GM03348 (cell line): ENCODE results near the gene MDK.
"Not testable (repeated sequence)": the region's sequence is repeated elsewhere in the genome, so short reads cannot be mapped to it uniquely, and the experiment has no call there.

ENCODE experiments used
- DNase-seq: peaks from one replicate; pipeline ENCODE4 v3.0.0; 2012; ENCODE audit warnings: low spot score

Gene MDK

DNA sequence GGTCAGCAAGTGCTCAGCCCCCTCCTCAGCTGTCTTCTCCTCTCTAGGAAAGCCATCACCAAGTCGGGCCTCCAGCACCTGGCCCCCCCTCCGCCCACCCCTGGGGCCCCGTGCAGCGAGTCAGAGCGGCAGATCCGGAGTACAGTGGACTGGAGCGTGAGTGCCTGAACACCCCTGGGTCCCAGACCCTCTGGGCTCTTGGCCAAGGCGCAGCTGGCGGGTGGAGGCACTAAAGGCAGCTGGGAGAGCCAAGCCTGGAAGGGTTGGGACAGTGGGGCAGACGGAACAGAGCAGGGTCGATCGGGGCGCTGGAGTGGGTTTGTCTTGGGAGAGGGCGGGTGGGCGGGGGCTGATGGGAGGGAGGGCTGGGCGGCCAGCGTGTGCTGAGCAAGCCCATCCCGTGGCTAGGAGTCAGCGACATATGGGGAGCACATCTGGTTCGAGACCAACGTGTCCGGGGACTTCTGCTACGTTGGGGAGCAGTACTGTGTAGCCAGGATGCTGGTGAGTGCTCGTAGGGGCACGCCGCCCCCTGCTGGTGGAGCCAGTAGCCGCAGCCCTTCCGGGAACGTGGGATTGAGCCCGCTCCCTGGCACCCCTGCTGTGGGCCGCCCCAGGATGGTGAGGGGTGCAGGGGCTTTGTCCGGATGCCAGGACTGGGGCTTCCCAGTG, 14.1 kb upstream of the MDK start:
- DNase-seq, result peak; percentile 85

- DNase-seq, result no peak
These were observed 13.6 kb upstream of the MDK start for GRCh38 chr11:46367916-46368267.

GRCh38 chr11:46369458-46370152, 11.9 kb upstream of the MDK start:
- DNase-seq, result peak; percentile 87

DNA sequence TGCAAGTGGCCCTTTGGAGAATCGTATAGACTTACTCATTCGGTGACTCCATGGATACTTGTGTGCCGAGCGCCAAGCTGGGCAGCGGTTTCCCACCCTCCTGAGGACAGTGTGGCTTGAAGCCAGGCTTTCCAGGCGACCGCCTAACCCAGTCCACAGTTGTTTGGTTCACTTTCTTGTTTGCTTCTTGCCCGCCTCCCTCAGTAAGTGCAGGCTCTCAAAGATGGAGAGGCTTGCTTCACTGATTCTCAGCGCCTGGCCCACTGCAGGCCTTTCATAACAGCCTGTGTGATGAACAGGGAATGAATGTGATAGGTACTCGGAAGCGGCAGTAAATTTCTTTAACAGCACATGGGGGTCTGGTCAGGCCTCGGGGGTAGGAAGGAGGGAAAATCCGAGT, 11.2 kb upstream of the MDK start:
- no peak for DNase-seq

- not testable (repeated sequence) for DNase-seq
These were observed 10.2 kb upstream of the MDK start for GRCh38 chr11:46371262-46371661.

DNA sequence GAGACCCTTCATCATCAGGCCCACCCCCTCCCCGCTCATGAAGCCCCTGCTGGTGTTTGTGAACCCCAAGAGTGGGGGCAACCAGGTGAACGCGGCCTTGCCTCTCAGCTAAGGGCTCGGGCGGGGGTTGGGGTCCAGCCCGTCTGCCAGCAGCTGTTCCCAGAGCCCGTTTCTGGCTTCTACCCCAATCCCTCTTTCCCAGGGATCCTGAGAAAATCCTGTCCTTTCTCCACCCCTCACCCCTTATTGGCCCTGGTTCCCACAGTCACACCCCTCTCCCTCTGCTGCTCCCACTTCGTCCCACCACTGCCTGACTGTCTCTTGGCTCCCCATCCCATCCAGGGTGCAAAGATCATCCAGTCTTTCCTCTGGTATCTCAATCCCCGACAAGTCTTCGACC, 9.4 kb upstream of the MDK start:
- DNase-seq, result no peak

DNA sequence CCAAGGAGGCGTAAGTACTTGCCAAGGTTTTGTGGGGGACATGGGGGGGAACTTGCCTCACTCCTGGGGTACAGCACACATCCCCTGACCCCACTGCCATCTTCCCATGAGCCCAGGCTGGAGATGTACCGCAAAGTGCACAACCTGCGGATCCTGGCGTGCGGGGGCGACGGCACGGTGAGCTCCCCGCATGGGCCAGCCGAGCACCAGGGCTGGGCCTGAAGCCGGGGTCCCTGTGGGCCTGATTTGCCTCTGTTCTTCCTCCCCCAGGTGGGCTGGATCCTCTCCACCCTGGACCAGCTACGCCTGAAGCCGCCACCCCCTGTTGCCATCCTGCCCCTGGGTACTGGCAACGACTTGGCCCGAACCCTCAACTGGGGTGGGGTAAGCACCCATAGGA, 9.0 kb upstream of the MDK start:
- not testable (repeated sequence) for DNase-seq

DNA sequence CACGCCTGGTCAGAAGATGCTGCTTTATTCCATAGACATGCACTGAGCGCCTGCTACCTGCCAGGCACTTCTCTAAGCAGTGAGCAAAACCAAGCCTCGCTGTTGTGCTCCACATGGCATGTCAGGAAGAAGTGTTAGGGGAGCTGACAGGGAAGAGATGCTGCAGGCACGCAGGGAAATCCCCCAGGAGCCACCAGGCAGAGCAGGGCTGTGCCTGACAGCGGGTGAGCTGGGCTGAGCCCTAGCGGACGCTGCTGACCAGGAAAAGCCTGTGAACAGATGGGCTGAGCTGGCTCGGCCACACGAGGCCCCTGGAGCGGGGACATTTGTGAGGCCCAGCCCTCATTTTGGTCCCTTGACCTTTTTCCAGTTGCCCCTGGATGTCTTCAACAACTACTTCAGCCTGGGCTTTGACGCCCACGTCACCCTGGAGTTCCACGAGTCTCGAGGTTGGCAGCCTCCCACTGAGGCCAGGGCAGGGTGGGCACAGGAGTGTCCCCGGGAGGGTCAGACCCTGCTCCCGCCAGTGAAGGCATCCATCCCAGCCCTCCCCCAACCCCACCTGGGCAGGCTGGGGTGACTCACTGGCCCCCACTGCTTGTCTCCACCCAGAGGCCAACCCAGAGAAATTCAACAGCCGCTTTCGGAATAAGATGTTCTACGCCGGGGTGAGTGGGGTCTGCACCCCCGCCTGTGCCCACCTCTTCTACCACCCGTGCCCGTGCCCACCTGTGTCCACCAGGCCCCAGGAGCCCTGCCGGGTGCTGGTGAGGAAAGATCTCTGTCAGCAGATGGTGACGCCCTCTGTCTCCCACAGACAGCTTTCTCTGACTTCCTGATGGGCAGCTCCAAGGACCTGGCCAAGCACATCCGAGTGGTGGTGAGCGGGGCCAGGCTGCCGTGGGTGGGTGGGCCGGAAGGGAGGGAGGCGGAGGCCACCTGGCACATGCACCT, 7.4 kb upstream of the MDK start:
- no peak for DNase-seq

DNA sequence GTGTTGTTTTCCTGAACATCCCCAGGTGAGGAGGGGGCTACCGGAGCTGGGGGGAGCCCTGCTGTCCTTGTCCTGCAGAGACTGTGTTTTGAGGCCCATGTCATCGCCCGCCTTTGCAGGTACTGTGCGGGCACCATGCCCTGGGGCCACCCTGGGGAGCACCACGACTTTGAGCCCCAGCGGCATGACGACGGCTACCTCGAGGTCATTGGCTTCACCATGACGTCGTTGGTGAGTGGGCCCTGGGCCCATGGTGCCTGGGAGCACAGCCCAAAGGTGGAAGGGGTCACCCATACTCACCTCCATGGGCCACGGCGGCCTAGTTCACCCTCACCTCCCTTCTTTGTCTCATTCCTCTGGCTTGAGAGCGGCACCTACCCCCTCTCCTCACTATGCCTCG, 6.7 kb upstream of the MDK start:
- DNase-seq, result no peak

GRCh38 chr11:46375392-46376101, 5.9 kb upstream of the MDK start:
- DNase-seq, result no peak

DNA sequence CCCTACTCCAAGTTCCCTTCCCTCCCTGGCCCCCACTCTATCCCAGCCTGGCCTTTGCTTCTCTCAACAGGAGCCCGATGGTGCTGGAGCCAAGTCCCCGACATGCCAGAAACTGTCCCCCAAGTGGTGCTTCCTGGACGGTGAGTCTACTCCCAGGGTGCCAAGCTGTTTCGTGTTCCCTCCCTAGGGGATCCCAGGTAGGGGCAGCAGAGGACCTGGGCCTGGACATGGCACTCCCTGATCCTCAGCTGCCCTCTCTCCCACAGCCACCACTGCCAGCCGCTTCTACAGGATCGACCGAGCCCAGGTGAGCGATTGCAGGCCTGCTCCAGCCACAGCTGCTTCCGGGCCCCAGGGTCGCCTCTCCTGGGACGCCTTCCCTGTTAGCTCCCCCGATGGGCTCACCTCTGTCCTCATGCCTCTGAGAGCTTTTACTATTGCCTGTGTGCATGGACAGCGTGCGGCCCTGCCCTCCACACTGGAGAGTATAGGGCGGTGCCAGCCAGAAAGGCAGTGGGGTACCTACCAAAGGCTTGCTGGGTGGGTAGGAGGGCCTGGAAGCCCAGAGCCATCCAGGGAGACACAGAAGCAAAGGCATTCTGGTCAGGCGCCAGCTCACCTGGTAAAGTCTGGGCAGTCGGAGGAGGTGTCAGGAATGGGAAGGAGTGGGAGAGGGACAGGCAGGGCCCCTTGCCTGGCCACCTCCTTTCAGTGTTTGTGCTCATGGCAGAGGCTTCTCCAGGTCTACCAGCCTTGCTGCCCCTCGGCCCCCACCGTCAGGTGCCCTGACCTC, 5.0 kb upstream of the MDK start:
- no peak for DNase-seq

DNA sequence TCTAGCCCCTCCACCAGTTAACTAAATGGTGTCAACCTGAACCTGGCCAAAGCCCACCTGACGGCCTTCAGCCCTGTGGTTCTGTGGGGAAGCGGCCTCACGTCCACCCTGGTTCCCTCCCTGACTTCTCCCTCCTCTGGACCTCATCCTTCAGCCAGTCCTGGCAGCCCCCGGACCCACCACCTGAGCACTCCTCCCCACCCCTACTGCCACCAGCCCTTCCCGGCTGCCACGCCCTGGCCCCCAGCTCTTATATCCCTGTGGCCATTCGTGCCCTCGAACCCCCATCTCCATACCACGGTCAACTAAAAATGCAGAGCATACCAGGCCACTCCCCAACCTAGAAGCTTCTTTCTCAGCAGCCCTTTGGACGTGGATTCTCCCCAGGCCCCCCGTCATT, 4.2 kb upstream of the MDK start:
- no peak for DNase-seq

DNA sequence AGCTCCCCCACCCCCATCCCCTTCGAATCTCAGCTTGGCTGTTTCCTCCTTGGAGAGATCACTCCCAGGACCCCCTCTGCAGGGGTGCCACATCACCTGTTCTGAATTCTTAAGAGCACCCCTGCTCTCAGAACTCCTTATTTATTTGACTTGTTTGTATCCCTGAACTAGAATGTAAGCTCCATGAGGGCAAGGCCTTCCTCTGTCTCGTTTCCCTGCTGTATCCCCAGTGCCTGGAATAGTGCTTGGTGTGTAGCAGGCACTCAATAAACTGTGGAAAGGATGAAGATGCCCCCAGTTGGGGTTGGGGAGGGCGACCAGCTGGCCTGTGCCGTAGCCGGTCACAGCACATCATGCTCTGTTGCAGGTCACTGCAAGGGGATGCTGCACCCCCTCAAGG, 3.6 kb upstream of the MDK start:
- DNase-seq, result no peak

DNA sequence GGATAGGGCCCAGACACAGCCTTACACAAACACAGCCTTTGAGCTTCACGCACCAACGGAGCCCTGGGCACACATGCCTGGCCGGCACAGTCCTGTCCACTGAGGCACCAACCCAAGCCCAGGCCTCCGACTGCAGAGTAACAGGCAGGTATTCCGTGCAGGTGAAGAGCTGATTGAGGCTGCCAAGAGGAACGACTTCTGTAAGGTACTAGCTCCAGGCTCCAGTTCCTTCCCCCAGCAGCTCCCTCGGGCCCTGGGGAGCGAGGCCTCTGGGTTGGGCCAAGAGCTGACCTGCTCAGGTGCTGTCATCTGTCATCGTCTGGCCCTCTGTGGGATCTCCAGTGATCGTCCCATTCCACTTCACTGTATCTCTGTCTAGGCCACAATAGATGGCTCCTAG, 3.2 kb upstream of the MDK start:
- DNase-seq, result no peak

DNA sequence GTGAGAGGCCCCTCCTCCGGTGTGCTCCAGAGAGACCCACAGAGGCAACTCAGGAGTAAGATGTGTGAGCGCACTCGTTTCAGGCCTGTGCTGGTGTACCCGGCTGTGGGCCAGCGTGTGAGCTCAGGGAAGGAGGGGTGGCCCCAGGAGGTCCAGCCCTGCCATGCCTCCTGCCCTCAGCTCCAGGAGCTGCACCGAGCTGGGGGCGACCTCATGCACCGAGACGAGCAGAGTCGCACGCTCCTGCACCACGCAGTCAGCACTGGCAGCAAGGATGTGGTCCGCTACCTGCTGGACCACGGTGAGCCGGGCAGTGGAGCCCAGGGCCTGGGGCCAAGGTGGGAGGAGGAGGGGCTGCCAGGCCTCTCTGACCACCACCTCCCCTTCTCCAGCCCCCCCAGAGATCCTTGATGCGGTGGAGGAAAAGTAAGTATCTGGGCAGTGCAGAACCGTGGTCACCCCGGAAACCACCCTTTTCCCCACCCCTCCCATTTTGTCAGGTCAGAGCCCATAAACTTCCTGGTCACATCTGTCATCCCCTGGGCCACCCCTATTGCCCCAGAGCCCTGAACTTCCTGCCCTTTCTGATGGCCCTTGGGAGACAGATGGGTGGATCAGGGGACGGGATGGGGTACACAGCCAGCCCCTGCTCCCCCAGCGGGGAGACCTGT, 2.5 kb upstream of the MDK start:
- no peak for DNase-seq

DNA sequence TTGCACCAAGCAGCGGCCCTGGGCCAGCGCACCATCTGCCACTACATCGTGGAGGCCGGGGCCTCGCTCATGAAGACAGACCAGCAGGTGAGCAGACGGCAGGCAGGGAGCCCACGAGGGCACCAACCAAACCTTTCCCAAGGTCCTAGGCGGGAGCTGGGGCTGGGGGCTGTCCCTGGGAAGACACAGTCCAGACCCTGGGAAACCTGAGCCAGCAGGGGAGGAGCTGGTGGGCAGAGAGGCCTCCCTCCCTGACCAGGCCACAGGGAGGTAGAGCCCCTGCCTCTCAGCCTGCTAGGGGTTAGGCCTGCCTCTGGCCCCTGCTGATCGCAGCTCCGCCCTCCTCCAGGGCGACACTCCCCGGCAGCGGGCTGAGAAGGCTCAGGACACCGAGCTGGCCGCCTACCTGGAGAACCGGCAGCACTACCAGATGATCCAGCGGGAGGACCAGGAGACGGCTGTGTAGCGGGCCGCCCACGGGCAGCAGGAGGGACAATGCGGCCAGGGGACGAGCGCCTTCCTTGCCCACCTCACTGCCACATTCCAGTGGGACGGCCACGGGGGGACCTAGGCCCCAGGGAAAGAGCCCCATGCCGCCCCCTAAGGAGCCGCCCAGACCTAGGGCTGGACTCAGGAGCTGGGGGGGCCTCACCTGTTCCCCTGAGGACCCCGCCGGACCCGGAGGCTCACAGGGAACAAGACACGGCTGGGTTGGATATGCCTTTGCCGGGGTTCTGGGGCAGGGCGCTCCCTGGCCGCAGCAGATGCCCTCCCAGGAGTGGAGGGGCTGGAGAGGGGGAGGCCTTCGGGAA, 1.8 kb upstream of the MDK start:
- not testable (repeated sequence) for DNase-seq

DNA sequence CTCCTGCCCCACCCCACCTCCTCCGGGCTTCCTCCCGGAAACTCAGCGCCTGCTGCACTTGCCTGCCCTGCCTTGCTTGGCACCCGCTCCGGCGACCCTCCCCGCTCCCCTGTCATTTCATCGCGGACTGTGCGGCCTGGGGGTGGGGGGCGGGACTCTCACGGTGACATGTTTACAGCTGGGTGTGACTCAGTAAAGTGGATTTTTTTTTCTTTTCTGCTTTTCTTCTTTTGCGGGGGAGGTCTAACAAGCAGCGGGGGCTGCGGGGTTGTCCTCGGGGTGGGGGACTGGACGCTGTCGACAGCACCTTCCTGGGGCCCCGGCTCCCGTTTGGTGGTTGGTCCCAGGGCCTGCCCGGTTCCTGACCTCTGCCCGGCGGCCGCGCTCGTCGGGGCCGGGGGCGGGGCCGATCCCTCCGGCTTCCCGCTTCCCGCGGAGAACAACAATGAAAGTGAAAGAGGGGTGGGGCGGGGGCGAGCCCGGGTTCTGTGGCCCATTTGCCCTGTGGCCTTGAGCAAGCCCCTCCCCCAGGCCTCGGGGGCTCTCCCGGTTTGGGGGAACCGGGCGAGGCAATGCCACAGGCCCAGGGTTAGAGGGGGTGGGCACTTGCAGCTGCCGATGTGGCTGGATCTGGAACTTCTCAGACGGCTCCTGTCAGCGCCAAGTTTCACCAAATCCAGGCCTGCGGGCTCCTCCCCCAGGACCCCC, 975 bp upstream of the MDK start:
- DNase-seq, result peak; percentile 80

- DNase-seq, result peak; percentile 46
These were observed 563 bp downstream of the MDK start for GRCh38 chr11:46381819-46382645.
